Panc1 (cell line): Measurements from ENCODE around the gene WDR89.

Source experiments
- CTCF ChIP-seq: fragments of 450-650 bp; IDR thresholded peaks from 2 replicates; pipeline ENCODE4 v1.5.1; 2017; ENCODE audit warnings: mild to moderate bottlenecking
- POLR2AphosphoS5 ChIP-seq: IDR thresholded peaks from 2 replicates; pipeline ENCODE4 v1.6.1; 2012; ENCODE audit warnings: mild to moderate bottlenecking, low read depth, low read length, moderate library complexity
- REST ChIP-seq, 2 experiments: IDR thresholded peaks; 2 replicates each; pipeline ENCODE4 v1.6.1; 2011 to 2012; ENCODE audit warnings: low read depth in 2 of 2, control low read depth in 1 of 2, low read length in 1 of 2, mild to moderate bottlenecking in 1 of 2, moderate library complexity in 1 of 2; ENCODE audit not compliant: insufficient read depth in 1 of 2
- SIN3A ChIP-seq: IDR thresholded peaks from 2 replicates; pipeline ENCODE4 v1.6.1; 2012; ENCODE audit warnings: low read depth, mild to moderate bottlenecking, low read length, moderate library complexity, borderline replicate concordance; ENCODE audit not compliant: insufficient read depth
- TCF7L2 ChIP-seq: IDR thresholded peaks from 2 replicates; pipeline ENCODE4 v1.6.1; 2011; ENCODE audit warnings: mild to moderate bottlenecking, low read depth, low read length, inconsistent platforms

GRCh38 chr14:63673255-63673654, 31.6 kb upstream of the WDR89 start:
- TF ChIP-seq CTCF (no peak), TCF7L2 (no peak), REST (IDR thresholded peaks at IDR 0.05; ENCODE audit: insufficient read depth in 1 of 2, low read depth in 2 of 2, low read length in 1 of 2) (no peak), POLR2AphosphoS5 (no peak), SIN3A (no peak)
